ENCODE measurements around the gene GRIK5.

- no peak for TF ChIP-seq EZH2 (IDR thresholded peaks at IDR 0.05; ENCODE audit: borderline replicate concordance)
- no peak for TF ChIP-seq CTCF (IDR thresholded peaks at IDR 0.05; ENCODE audit: poor library complexity)
- no peak for TF ChIP-seq EZH2phosphoT487 (IDR thresholded peaks at IDR 0.05; ENCODE audit: low read depth, severe bottlenecking, unreplicated experiment)
Observed at GRCh38 chr19:42054205-42054604, 15.8 kb downstream of the GRIK5 start.
